Stimulated activated CD4-positive, alpha-beta T cell treated with anti-CD3 and anti-CD28 coated beads, Interleukin-15, amount 100 ng/mL, for 1 hour (primary cell): ENCODE measurements around the gene ARL6.

Experiments used
- DNase-seq, 2 donors: peaks; one replicate each; pipeline ENCODE4 v3.0.0-alpha.2; 2020; ENCODE audit warnings: low read depth in 1 of 2, low spot score in 1 of 2

ARL6 gene, protein sequence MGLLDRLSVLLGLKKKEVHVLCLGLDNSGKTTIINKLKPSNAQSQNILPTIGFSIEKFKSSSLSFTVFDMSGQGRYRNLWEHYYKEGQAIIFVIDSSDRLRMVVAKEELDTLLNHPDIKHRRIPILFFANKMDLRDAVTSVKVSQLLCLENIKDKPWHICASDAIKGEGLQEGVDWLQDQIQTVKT

DNA sequence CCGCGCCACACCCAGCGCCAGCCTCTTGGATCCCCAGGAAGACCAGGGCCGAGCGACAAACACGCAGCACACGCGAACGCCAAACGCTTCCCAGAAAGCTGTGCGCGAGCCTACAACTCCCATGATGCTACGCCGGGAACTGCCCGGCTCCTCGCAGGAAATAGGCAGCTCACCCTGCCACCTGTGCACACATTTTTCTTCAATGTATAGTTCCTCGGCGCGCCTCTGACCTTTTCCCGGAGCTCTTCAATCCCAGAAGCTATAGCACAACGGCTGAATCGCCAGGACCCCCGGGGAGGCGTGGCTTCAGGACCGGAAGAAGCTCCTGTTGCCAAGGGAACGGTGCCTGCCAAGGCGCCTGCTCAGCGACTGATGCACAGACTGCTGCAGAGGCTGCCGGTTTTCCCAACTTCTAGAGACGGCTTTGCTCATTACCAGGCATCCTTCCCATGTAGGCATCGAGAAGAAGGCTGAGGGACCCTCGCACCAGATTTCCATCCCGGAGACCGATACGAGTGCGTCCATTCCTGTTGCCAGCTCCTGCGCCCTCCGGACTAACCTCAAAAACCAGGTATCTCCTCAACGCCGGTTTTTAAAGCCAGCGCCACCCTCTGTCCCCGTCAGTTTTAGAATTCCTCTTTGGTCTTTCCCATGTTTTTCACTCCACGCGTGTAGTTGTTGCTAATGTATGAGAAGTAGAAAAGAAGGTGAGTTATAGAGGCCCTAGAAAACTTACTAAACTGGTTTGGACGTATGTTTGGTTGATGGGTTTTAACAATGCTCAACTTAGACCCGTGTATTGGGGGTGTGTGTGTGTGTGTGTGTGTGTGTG is at the start of gene ARL6:
Gene ARL6, plus strand, starts transcription at position 352 of the 832 bp plus-strand sequence. CDS start 3,350 bp downstream, outside the sequence.
- DNase-seq = peak; percentile 34 to 45

DNA sequence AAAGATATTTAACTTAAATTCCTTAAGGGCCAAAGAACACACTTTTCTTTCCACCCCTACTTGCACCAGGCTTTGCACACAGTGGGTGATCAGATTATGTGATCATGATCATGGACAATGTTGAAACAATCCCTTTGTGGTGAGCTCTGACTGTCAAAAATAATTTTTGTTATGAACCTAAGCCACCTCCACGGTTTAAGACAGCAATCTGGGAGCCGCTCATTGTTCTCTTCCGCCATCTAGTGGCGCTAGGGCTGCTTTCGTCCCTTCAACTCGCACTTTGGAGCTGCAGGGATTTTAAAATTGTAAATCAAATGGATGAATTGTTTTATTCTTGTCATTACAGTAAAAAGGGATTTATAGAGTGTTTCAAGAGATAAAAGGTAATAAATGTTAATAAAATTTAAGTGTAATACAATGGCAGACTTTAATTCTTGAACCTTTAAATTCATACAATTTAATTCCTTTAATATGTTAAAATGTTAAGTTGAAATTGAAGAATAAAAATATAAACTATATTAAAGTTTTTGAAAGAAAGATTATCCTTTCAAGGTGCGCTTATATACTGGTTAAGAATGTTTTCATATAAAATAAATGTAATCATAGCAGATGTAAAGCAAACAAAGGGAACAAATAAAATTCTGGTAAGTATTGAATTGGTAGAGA is 45.3 kb upstream of the ARL6 start:
- DNase-seq = peak; percentile 17 to 45

DNA sequence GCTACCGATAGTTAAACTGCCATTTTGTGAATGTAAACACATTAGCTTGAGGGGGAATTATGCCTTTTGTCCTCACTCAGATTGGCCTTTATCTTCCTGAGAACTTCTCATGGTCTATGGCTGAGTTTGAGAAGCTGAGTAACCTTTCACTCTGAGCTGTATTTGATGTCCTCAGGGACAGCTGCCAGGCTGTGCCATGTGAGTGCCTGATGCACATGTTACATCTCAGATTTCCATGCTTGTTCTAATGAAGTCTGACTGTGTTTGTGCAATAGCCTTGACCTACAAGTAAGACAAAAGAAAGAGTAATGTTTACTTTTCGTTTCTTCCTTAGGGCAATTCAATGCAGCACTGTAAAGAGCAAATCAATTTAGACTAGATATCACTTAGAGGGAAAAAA is 44.1 kb upstream of the ARL6 start:
- no peak for DNase-seq

DNA sequence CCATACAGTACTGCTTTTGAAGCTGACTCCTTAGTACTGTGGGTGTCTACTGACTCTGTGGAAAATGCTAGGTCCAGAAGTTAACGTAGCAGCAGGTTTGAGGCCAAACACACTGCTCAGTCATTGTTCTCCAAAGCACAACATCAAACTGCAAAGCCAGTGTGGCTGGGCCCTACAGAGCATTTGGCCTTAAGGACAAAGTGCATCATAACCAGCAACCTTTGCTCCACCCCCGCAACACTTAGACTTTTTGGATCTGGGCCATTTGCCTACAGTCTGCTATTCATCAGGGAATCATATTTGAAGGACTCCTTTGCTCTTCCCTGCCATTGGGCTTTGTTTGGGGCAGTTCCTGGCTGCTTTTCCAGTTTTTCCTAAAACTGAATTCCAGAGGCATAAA is 43.1 kb upstream of the ARL6 start:
- no peak for DNase-seq

DNA sequence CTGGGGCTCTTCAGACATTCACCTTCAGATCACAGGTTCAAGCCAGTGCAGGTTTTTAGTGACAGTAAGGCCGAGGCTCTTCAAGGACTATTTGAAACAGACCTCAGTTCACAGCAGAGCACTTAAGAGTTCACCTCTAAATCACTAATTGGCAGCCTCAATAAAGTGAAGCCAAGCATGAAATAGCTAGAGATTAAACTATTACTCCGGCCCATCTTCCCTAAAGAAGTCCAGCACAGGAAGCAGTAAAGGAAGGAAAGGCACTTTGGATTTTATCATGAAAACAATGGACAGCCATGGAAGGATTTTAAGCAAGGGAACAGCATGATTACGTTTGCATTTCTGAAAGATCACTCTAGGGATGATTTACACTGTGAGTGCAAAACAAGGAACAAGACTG is 27.6 kb upstream of the ARL6 start:
- DNase-seq = no peak

DNA sequence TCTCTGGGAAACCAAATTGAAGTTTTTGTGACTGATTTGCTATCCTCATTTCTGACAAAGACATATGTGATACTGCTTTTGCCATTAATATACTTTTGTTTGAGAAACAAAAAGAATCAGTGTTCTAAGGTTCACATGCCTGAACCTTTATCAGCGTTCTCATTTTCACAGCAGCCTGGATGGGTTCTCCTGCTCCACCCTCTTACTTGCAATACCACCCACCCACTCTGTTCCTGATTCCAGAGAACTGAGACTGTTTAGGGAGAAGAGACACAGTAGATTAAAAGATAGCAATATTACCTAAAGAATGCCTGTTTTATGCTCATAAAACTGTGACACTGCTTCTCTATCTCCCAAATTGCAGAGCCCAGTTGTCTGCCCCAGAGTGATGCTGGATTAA is 25.8 kb upstream of the ARL6 start:
- no peak for DNase-seq

DNA sequence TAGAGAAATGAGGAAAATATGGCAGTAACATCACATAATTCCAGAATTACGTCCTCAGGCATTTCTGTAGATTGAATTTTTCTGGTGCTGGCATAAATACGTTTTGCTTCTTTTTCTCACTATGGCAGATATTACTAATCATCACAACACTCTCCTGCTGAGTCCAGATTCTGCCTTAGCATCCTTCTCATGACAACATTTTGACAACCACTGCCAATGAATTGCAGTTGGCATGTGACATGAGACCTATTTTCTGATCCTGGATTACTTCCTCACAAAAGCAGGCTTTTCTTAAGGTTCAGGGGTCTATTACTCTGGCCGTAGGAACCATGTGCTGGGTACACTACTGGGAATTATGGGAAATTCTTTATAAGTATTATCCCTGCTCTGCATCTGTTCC is 22.5 kb upstream of the ARL6 start:
- DNase-seq = no peak

DNA sequence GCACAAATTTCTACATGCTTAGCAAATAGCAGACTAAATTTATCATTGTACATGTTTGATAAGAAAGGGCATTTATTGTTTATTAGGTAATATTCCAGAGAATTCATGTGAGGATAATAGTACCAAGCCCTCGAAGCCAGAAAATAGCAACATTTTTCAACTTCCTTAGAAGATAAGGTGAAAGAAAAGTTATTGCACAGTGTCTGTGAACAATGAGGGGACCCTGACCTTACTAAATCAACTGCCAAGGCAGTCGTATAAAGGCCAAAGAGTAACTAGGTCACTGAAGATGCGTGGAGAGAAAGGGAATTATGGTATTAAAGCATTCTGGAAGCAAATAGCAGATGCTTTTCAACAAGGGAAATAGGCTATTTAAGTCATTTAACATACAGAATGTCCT is 20.3 kb upstream of the ARL6 start:
- no peak for DNase-seq

DNA sequence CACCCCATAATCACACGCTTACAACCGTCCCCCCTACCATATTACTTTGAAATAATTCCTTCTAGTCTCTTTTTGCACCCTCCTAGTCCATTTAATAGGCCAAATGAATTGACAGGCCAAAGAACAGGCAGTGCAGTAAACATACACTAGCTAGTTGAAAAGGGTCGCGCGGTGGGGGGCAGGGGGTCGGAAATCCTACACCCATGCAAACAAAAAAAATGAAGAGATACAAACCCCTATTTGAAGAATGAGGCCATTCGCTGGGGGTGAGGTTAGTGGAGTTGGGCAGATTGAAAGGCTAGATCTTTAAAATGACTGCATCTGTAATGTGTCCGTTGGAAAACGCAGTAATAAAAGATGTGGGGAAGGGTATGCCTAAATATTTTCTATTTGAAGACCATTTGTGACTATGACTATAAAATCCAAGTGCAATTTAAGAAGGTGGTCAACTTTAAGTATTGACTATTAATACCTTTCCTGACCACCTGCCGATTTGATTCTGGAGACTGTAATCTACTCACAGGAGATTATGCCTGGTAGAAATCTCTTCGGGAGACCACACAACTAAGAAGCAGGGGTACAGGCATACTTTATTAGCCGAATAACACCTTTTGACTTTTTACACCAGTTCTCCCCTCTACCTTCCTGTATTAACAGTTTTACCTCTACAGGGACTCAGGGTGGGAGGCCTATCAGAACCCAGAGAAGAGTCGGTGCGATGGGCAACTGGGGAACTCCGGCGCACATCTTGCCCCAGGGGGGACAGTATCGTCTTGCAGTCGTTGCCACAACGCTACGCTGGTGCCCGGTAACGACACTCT is 762 bp upstream of the ARL6 start:
- DNase-seq = no peak

DNA sequence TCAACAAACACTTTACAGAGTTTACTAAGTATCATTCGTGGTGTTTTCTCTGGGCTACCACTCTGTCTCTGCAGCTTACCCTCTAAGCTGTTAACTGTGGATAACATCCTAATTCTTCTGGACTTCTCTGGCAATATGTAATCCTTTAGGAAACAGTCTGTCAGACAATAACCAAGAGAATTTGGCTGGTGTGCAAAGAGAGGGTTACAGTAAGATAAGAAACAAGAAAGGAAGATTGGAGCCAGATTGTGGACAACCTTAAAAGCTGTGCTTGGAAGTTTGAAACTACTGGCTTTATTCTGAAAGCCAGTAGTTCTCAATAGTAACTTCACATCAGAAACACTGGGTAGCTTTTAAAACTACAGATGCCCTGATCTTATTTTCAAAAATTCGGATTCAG is 778 bp downstream of the ARL6 start:
- no peak for DNase-seq

DNA sequence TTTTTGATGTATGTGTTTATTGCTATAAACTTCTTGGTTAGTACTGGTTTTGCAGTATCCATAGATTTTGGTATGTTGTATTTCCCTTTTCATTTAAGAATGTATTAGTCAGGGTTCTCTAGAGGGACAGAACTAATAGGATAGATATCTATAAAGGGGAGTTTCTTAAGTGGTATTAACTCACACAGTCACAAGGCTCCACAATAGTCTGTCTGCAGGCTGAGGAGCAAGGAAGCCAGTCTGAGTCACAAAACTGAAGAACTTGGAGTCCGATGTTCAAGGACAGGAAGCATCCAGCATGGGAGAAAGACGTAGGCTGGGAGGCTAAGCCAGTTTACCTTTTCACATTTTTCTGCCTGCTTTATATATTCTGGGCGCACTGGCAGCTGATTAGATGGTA is 8.4 kb downstream of the ARL6 start:
- DNase-seq = no peak

DNA sequence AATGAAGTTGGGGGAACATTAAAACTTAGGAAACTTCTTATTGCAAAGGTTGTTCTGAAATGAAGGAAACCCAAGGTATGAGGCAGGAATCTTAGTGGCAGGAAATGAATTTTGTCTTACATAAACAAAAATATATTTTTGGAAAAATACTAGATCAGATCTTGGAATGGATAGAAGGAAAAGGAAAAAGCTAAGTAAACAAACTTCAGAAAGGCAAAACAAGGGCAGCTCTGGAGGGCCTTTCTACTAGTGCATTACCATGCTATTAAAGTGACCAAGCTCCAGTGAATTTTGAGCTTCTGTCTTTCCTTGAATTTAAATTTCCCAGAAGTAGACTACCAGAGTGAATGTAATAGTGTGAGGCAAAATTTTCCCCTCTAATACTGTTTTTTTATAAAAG is 13.6 kb downstream of the ARL6 start:
- DNase-seq = no peak

DNA sequence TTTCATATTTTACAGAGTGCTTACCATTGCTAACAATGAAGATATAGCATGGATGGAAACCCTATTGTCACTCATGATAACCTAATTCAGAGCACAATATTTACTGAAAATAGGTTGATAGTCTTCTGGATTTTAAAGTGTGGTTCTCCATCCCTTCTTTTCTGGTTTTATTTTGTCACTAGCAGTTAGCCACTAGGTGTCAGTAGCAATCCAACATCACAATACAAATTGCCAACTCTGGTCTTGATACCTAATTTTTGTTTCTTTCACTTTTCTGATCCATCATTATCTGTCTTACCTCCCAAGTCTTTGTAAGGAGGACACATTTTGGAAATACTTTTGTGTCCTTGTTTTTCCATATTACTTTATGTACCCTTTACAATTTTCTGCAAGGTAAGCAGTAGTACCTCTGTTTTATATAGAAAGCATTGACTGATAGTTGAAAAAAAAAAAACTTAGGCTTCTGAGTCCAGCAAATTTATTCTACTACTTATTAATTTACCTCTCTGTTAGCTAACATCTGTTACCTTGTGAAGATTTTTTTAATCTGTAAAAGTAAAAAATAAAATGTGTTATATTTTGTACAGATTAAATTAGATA is 29.0 kb downstream of the ARL6 start:
- no peak for DNase-seq

DNA sequence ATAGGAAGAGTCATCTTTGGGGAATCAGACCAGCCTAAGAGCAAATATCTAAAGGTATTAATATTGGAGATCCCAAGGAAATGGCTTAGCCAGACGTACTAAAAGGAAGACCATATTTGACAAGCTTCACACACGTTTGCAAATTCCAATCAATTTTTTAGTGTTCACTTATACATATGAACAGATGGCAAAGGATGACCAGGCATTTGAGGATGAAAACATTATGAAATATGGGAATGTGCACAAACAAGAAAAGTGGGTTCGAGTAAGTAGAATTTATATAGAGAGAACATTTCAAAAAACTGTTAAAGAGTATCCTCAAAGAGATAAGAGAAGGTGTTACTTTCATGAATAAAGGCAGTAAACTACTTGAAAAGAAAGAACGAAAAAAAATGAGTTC is 31.4 kb downstream of the ARL6 start:
- no peak for DNase-seq

DNA sequence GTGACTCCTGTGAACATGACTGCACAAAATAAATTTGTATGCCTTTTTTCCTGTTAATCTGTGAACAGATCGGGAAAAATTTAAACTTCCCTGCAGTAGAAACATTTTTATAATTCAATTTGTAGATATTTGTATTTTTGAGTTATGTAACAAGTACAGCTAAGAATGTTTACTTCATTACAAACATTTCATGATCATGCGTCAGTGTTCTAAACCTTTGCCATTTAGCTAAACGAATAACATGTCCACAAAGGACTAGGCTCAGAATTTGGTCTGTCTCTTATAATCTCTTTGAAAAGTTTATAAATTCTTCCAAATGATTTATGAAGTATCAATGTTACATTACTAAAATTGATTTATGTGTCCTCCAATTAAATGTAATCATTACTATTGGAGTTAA is 39.9 kb downstream of the ARL6 start:
- no peak for DNase-seq

DNA sequence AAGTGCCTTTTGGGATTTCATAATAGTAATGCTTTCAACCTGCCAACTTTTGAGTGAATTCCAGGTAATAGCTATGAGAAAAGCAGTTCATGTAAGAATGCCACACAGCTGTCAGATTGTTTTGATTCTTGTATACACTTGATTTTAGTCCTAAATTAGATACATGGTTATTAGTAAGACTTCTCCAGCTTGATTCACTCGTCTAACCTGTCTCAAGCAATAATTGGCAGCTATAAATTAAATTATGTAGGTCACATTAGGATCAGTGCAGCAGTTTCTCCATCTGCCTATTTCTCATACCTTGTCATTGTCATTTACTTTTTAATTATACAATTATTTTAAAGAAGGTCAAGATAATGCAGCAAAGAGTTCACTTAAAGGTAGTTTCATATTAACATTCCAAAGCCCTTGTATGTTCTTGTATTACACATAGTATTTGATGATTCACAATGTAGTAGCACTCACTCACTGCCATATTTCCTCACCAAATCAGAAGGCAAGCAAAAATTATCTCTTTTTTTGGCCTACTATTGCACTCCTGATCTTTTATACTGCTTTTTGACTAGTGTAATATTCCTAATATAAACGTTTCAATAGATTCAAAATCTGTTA is 46.3 kb downstream of the ARL6 start:
- no peak for DNase-seq

DNA sequence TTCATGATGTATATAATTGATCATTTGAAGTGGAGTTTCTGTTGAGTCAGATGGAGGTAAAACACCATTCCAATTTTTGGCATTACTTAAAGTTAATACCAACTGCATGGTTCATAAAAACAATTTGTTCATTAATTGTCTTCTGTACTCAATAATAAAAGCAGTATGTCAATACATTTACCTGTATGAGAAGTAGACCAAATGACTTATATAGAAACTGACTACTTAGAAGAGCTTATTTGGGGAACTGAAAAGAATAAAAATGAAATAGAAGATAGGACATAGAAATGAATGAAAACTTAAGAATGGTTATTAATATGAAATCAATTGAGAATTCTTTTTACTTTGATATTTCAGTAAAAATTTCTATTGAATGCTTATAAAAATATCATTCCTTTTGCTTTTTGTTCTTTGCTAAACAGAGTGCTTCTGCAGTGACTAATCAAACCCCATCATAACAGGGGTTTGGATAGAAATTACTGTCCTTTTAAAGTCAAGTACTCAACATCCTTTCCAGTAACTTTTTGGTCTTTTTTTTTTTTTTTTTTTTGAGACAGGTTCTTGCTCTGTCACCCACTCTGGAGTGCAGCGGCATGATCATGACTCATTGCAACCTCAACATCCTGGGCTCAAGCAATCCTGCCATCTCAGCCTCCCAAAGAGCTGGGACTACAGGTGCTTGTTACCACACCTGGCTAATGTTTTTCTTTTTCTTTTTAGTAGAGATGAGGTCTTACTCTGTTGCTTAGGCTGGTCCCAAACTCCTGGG is 50.8 kb downstream of the ARL6 start:
- DNase-seq = peak; percentile 4

DNA sequence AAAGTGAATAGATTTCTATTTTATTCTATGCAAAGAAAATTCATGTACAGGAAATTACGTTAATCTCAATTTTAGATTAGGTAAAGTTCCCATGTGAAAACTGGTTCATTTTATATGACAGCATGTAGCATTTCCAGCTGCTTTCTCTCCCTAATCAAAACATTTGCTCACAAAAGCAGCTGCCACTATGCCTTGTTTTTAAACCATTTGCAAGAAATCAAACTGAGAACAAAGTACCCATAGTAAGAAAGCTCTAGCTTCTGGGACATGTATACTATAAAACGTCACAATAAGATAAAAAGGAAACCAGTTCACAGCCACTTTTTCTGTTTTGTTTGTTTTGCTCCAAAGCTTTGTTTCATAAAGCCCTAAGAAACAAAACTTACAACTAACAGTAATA is 52.3 kb downstream of the ARL6 start:
- DNase-seq = no peak

DNA sequence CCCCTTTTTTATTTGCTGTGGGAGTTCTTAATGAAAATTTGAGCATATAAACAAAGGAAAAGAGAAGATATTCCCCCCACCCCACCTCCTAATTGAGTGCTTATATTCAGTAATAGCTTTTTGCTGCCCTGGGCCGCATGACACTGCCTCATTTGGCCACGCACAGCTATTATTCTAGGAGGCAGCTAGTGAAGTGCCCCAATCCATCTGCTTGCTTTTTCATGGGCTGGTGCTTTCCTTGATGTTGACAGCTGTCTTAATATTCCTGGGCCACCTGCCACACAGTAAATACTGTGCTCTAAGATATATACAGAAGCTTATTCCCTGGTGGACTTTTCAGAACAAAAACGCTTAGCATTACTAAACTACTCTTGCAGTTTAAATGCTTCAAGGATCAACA is 53.4 kb downstream of the ARL6 start:
- DNase-seq = no peak

DNA sequence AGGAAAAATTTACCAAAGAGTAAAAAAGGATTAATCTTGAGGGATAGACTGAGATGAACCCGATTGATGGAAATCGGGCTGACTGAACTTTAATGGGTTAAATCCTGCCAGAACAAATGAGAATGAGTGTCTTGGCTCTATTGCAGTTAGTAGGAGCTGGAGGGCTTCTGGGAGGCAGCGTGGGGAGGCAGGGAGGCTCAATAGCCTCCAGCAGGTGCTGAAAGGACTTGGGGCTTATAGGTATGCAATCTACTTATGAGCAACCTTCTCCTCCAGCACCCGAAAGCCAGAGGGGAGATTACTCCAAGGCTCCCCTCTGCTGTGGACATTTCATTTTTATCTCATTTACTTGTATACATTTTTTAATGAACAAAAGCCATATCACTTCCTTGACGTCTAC is 56.2 kb downstream of the ARL6 start:
- no peak for DNase-seq
